ENCODE data around the gene CDADC1.
A peak's percentile ranks its signal among the peaks of the same experiment; 100 is the strongest.

CDADC1 gene

GRCh38 chr13:49214917-49215376 lies 32.8 kb upstream of the CDADC1 start:
- no peak for DNase-seq (ENCODE audit: low read depth, low spot score)
- Histone ChIP-seq H3K4me3 (no peak overlapping the region), H3K27ac (no peak overlapping the region), H3K9ac (ENCODE audit: insufficient read length) (no peak overlapping the region), H3K36me3 (ENCODE audit: insufficient read depth, low read length) (no peaks in the 10 kb centered on the region), H3K9me3 (ENCODE audit: low read depth, low read length) (no peaks in the 10 kb centered on the region)
- TF ChIP-seq POLR2AphosphoS5 (IDR thresholded peaks at IDR 0.05; ENCODE audit: borderline replicate concordance, low read depth, low read length) (no peak), EZH2 (IDR thresholded peaks at IDR 0.05) (no peak), FOXP2 (optimal IDR thresholded peaks at IDR 0.05; ENCODE audit: control extremely low read depth, extremely low read length, insufficient read depth) (no peak)

- no peaks in the 10 kb centered on the region for H3K9me3 ChIP-seq (ENCODE audit: low read depth, low read length)
- no peak for DNase-seq (ENCODE audit: low read depth, low spot score)
- no peaks in the 10 kb centered on the region for H3K36me3 ChIP-seq (ENCODE audit: insufficient read depth, low read length)
- H3K4me3 ChIP-seq = no peak overlapping the region
- H3K9ac ChIP-seq (ENCODE audit: insufficient read length) = no peak overlapping the region
- TF ChIP-seq POLR2AphosphoS5 (IDR thresholded peaks at IDR 0.05; ENCODE audit: borderline replicate concordance, low read depth, low read length) = no peak
- TF ChIP-seq FOXP2 (optimal IDR thresholded peaks at IDR 0.05; ENCODE audit: control extremely low read depth, extremely low read length, insufficient read depth) = no peak
- TF ChIP-seq EZH2 (IDR thresholded peaks at IDR 0.05) = no peak
- H3K27ac ChIP-seq = no peak overlapping the region
Measured at GRCh38 chr13:49216334-49216733, 31.4 kb upstream of the CDADC1 start.

- Histone ChIP-seq H3K9me3 (ENCODE audit: low read depth, low read length) (no peaks in the 10 kb centered on the region), H3K27ac (no peak overlapping the region), H3K4me3 (no peak overlapping the region), H3K36me3 (ENCODE audit: insufficient read depth, low read length) (no peaks in the 10 kb centered on the region), H3K9ac (ENCODE audit: insufficient read length) (no peak overlapping the region)
- DNase-seq (ENCODE audit: low read depth, low spot score) = no peak
- no peak for TF ChIP-seq POLR2AphosphoS5 (IDR thresholded peaks at IDR 0.05; ENCODE audit: borderline replicate concordance, low read depth, low read length)
- no peak for TF ChIP-seq EZH2 (IDR thresholded peaks at IDR 0.05)
- no peak for TF ChIP-seq FOXP2 (optimal IDR thresholded peaks at IDR 0.05; ENCODE audit: control extremely low read depth, extremely low read length, insufficient read depth)
Measured at GRCh38 chr13:49217962-49218492, 29.7 kb upstream of the CDADC1 start.

GRCh38 chr13:49218493-49219051 lies 29.2 kb upstream of the CDADC1 start:
- Histone ChIP-seq H3K4me3 (no peak overlapping the region), H3K27ac (no peak overlapping the region), H3K9me3 (ENCODE audit: low read depth, low read length) (no peaks in the 10 kb centered on the region), H3K9ac (ENCODE audit: insufficient read length) (no peak overlapping the region), H3K36me3 (ENCODE audit: insufficient read depth, low read length) (no peaks in the 10 kb centered on the region)
- no peak for DNase-seq (ENCODE audit: low read depth, low spot score)
- TF ChIP-seq FOXP2 (optimal IDR thresholded peaks at IDR 0.05; ENCODE audit: control extremely low read depth, extremely low read length, insufficient read depth) (no peak), POLR2AphosphoS5 (IDR thresholded peaks at IDR 0.05; ENCODE audit: borderline replicate concordance, low read depth, low read length) (no peak), EZH2 (IDR thresholded peaks at IDR 0.05) (no peak)

- no peak overlapping the region for H3K27ac ChIP-seq
- no peaks in the 10 kb centered on the region for H3K36me3 ChIP-seq (ENCODE audit: insufficient read depth, low read length)
- H3K9ac ChIP-seq (ENCODE audit: insufficient read length) = no peak overlapping the region
- no peak for DNase-seq (ENCODE audit: low read depth, low spot score)
- peak overlapping the region; percentile 77 for H3K4me3 ChIP-seq
- H3K9me3 ChIP-seq (ENCODE audit: low read depth, low read length) = no peaks in the 10 kb centered on the region
- TF ChIP-seq FOXP2 (optimal IDR thresholded peaks at IDR 0.05; ENCODE audit: control extremely low read depth, extremely low read length, insufficient read depth) = no peak
- no peak for TF ChIP-seq EZH2 (IDR thresholded peaks at IDR 0.05)
- no peak for TF ChIP-seq POLR2AphosphoS5 (IDR thresholded peaks at IDR 0.05; ENCODE audit: borderline replicate concordance, low read depth, low read length)
Measured at GRCh38 chr13:49219647-49220035, 28.1 kb upstream of the CDADC1 start.

GRCh38 chr13:49220036-49220855 lies 27.5 kb upstream of the CDADC1 start, which contains the start of gene MLNR:
TSS of gene MLNR (plus strand) at chr13:49220338. CDS start at chr13:49220338, 0 bp downstream.
- TF ChIP-seq EZH2 (IDR thresholded peaks at IDR 0.05) (peak; percentile 62), POLR2AphosphoS5 (IDR thresholded peaks at IDR 0.05; ENCODE audit: borderline replicate concordance, low read depth, low read length) (no peak)

GRCh38 chr13:49220856-49221589 lies 26.7 kb upstream of the CDADC1 start:
- Histone ChIP-seq H3K9me3 (ENCODE audit: low read depth, low read length) (no peaks in the 10 kb centered on the region), H3K36me3 (ENCODE audit: insufficient read depth, low read length) (no peaks in the 10 kb centered on the region), H3K9ac (ENCODE audit: insufficient read length) (no peak overlapping the region), H3K27ac (no peak overlapping the region), H3K4me3 (no peak overlapping the region)
- TF ChIP-seq POLR2AphosphoS5 (IDR thresholded peaks at IDR 0.05; ENCODE audit: borderline replicate concordance, low read depth, low read length) (no peak), FOXP2 (optimal IDR thresholded peaks at IDR 0.05; ENCODE audit: control extremely low read depth, extremely low read length, insufficient read depth) (no peak), EZH2 (IDR thresholded peaks at IDR 0.05) (no peak)
- no peak for DNase-seq (ENCODE audit: low read depth, low spot score)

More at GRCh38 chr13:49220036-49220855, 27.5 kb upstream of the CDADC1 start, which contains the start of gene MLNR:
- DNase-seq (ENCODE audit: low read depth, low spot score) = no peak
- H3K36me3 ChIP-seq (ENCODE audit: insufficient read depth, low read length) = no peaks in the 10 kb centered on the region
- H3K9ac ChIP-seq (ENCODE audit: insufficient read length) = no peak within 1 kb of the TSS
- H3K27ac ChIP-seq = no peak within 1 kb of the TSS
- no peaks in the 10 kb centered on the region for H3K9me3 ChIP-seq (ENCODE audit: low read depth, low read length)
- peak within 1 kb of the TSS; percentile 77 for H3K4me3 ChIP-seq

- Histone ChIP-seq H3K9me3 (ENCODE audit: low read depth, low read length) (no peaks in the 10 kb centered on the region), H3K9ac (ENCODE audit: insufficient read length) (no peak overlapping the region), H3K36me3 (ENCODE audit: insufficient read depth, low read length) (no peaks in the 10 kb centered on the region), H3K27ac (no peak overlapping the region), H3K4me3 (no peak overlapping the region)
- no peak for TF ChIP-seq POLR2AphosphoS5 (IDR thresholded peaks at IDR 0.05; ENCODE audit: borderline replicate concordance, low read depth, low read length)
- TF ChIP-seq FOXP2 (optimal IDR thresholded peaks at IDR 0.05; ENCODE audit: control extremely low read depth, extremely low read length, insufficient read depth) = no peak
- no peak for DNase-seq (ENCODE audit: low read depth, low spot score)
Measured at GRCh38 chr13:49221590-49221965, 26.1 kb upstream of the CDADC1 start.

Data from SK-N-MC (cell line).